ENCODE data around the gene SPTBN1.

DNA sequence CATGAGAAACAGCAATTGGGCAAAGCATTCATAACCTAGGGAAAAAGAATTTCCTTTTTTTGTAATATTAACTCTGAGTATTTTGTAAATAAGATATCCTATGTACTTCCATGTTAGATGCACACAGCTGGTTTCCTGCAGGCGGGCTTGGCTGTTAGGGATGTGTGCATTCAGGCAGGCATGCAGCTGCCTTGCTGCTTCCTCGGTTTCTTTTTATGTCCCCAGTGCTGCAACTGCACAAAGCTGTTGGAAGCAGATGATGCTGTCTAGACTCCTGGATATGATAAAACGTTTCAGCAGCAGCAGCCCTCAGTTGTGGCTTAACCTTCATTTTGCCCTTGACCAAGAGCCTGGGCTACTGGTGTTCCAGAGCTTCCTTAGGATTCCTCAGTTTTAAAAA, 177.9 kb downstream of the SPTBN1 start:
- no peak for TF ChIP-seq GATA3 (IDR thresholded peaks at IDR 0.05; ENCODE audit: low read depth, low read length)
- TF ChIP-seq GATA2 (IDR thresholded peaks at IDR 0.05; ENCODE audit: low read depth, low read length), result no peak

Data from SH-SY5Y (cell line).